WTC11 (cell line): ENCODE measurements around the gene SKP2. TPM values are rescaled to one million over a fixed set of nuclear protein-coding genes. Genes with fewer than 3 reads are reported as not detected.

Experiments
- ATAC-seq: fragments of 200-7000 bp; cut with Tn5 transposase; 2 replicates; pipeline ENCODE4 v1.10.0; 2021; ENCODE audit warnings: mild to moderate bottlenecking, moderate library complexity
- CTCF ChIA-PET: fragments of 300-600 bp; sonication (Branson Sonifier 250); formaldehyde crosslinking; loops from one replicate; lab custom pipeline; 2021; ENCODE audit warnings: antibody characterized with exemption; lab: Charles Lee
- POLR2A ChIA-PET: fragments of 350-600 bp; sonication (Branson Sonifier 250); formaldehyde crosslinking; loops from one replicate; lab custom pipeline; 2021; ENCODE audit warnings: antibody characterized with exemption; lab: Charles Lee
- DNase-seq: peaks from one replicate; pipeline ENCODE4 v3.0.0; 2021; ENCODE audit warnings: low spot score
- H3K27ac Mint-ChIP-seq: 2 replicates; pipeline ENCODE4 v1.8.0; 2021; ENCODE audit warnings: mixed read lengths
- H3K27me3 Mint-ChIP-seq: 2 replicates; pipeline ENCODE4 v1.8.0; 2021; ENCODE audit warnings: low read depth, mild to moderate bottlenecking, moderate library complexity, mixed read lengths
- H3K36me3 Mint-ChIP-seq: 2 replicates; pipeline ENCODE4 v1.8.0; 2021; ENCODE audit warnings: mixed read lengths
- H3K4me1 Mint-ChIP-seq: 2 replicates; pipeline ENCODE4 v1.8.0; 2022; ENCODE audit warnings: mixed read lengths
- H3K4me3 Mint-ChIP-seq: 2 replicates; pipeline ENCODE4 v1.8.0; 2021; ENCODE audit warnings: mild to moderate bottlenecking, moderate library complexity, mixed read lengths
- H3K9me3 Mint-ChIP-seq: 2 replicates; pipeline ENCODE4 v1.8.0; 2021; ENCODE audit warnings: mixed read lengths
- ATF1 ChIP-seq: sonication (generic); formaldehyde crosslinking; IDR thresholded peaks from 2 replicates; pipeline ENCODE4 v1.8.1; 2023; ENCODE audit warnings: mild to moderate bottlenecking, moderate library complexity, missing genetic modification reagents
- CREB1 ChIP-seq: sonication (generic); formaldehyde crosslinking; IDR thresholded peaks from 2 replicates; pipeline ENCODE4 v1.8.0; 2023; ENCODE audit warnings: mild to moderate bottlenecking, missing genetic modification reagents
- ESRRA ChIP-seq: sonication (generic); formaldehyde crosslinking; IDR thresholded peaks from 2 replicates; pipeline ENCODE4 v1.8.1; 2022; ENCODE audit warnings: mild to moderate bottlenecking, missing genetic modification reagents, borderline replicate concordance
- FOXP4 ChIP-seq: sonication (generic); formaldehyde crosslinking; IDR thresholded peaks from 2 replicates; pipeline ENCODE4 v1.8.0; 2022; ENCODE audit warnings: mild to moderate bottlenecking, missing genetic modification reagents
- JUN ChIP-seq: sonication (generic); formaldehyde crosslinking; IDR thresholded peaks from 2 replicates; pipeline ENCODE4 v1.8.0; 2023; ENCODE audit warnings: mild to moderate bottlenecking, missing genetic modification reagents
- KAT7 ChIP-seq: sonication (generic); formaldehyde crosslinking; IDR thresholded peaks from 2 replicates; pipeline ENCODE4 v1.8.1; 2023; ENCODE audit warnings: missing genetic modification reagents, mild to moderate bottlenecking, borderline replicate concordance
- SMAD3 ChIP-seq: sonication (generic); formaldehyde crosslinking; IDR thresholded peaks from 2 replicates; pipeline ENCODE4 v1.8.0; 2022; ENCODE audit warnings: missing genetic modification reagents, mild to moderate bottlenecking, borderline replicate concordance
- SOX15 ChIP-seq: fragments of 250-450 bp; sonication (Bioruptor Pico); IDR thresholded peaks from 2 replicates; pipeline ENCODE4 v1.9.0; 2021; ENCODE audit warnings: mild to moderate bottlenecking
- ZBTB21 ChIP-seq: sonication (generic); formaldehyde crosslinking; IDR thresholded peaks from 2 replicates; pipeline ENCODE4 v1.8.1; 2023; ENCODE audit warnings: mild to moderate bottlenecking, missing genetic modification reagents, borderline replicate concordance
- ZNF671 ChIP-seq: fragments of 250-450 bp; sonication (Bioruptor Pico); IDR thresholded peaks from 2 replicates; pipeline ENCODE4 v1.8.0; 2021; ENCODE audit warnings: mild to moderate bottlenecking
- total RNA-seq: library from RNA; stranded (reverse); gene quantifications from 3 replicates; pipeline ENCODE4 v1.2.3, GENCODE V29; 2021
- TF ChIP-seq, protein P1 (sequence below): sonication (generic); formaldehyde crosslinking; IDR thresholded peaks from 2 replicates; pipeline ENCODE4 v1.8.1; 2023; ENCODE audit warnings: mild to moderate bottlenecking, missing genetic modification reagents, borderline replicate concordance
- TF ChIP-seq, protein P2 (sequence below): sonication (generic); formaldehyde crosslinking; IDR thresholded peaks from 2 replicates; pipeline ENCODE4 v1.8.0; 2022; ENCODE audit warnings: mild to moderate bottlenecking, missing genetic modification reagents
- TF ChIP-seq, protein P3 (sequence below): sonication (generic); formaldehyde crosslinking; IDR thresholded peaks from 2 replicates; pipeline ENCODE4 v1.8.0; 2022; ENCODE audit warnings: mild to moderate bottlenecking, missing genetic modification reagents
- TF ChIP-seq, protein P4 (sequence below): sonication (generic); formaldehyde crosslinking; IDR thresholded peaks from 2 replicates; pipeline ENCODE4 v1.8.1; 2023; ENCODE audit warnings: mild to moderate bottlenecking, missing genetic modification reagents
- TF ChIP-seq, protein P5 (sequence below): sonication (generic); formaldehyde crosslinking; IDR thresholded peaks from 2 replicates; pipeline ENCODE4 v1.8.1; 2023; ENCODE audit warnings: mild to moderate bottlenecking, missing genetic modification reagents

The SKP2 gene
- total RNA-seq, 1 experiment from 2014 or later: 68.0 TPM

DNA sequence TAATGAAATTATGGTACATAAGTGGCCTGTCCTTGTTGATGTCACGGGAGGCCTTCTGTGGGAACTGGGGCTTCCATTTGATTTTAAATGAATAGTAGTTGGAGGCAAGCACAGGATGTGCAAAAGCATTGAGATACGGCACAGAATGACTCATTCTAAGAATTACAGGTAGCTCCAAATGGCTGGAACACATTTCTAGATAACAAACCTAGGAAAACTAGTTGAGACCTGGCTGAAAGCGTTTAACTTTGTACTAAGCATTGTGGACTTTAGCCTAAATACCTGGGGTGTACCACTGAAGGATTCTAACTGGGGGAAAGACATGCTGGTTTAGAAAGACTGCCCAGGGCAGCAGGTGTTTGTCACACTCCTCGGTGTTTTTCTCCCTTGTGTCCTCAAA lies 9.4 kb downstream of the SKP2 start (continued):
- TF ChIP-seq, protein P1, sequence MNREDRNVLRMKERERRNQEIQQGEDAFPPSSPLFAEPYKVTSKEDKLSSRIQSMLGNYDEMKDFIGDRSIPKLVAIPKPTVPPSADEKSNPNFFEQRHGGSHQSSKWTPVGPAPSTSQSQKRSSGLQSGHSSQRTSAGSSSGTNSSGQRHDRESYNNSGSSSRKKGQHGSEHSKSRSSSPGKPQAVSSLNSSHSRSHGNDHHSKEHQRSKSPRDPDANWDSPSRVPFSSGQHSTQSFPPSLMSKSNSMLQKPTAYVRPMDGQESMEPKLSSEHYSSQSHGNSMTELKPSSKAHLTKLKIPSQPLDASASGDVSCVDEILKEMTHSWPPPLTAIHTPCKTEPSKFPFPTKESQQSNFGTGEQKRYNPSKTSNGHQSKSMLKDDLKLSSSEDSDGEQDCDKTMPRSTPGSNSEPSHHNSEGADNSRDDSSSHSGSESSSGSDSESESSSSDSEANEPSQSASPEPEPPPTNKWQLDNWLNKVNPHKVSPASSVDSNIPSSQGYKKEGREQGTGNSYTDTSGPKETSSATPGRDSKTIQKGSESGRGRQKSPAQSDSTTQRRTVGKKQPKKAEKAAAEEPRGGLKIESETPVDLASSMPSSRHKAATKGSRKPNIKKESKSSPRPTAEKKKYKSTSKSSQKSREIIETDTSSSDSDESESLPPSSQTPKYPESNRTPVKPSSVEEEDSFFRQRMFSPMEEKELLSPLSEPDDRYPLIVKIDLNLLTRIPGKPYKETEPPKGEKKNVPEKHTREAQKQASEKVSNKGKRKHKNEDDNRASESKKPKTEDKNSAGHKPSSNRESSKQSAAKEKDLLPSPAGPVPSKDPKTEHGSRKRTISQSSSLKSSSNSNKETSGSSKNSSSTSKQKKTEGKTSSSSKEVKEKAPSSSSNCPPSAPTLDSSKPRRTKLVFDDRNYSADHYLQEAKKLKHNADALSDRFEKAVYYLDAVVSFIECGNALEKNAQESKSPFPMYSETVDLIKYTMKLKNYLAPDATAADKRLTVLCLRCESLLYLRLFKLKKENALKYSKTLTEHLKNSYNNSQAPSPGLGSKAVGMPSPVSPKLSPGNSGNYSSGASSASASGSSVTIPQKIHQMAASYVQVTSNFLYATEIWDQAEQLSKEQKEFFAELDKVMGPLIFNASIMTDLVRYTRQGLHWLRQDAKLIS: no peak
- TF ChIP-seq SOX15 (no peak), FOXP4 (CRISPR knock-in tag) (no peak), ESRRA (CRISPR knock-in tag) (no peak)
- TF ChIP-seq, protein P2, sequence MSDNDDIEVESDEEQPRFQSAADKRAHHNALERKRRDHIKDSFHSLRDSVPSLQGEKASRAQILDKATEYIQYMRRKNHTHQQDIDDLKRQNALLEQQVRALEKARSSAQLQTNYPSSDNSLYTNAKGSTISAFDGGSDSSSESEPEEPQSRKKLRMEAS (CRISPR knock-in tag): no peak
- TF ChIP-seq, protein P3, sequence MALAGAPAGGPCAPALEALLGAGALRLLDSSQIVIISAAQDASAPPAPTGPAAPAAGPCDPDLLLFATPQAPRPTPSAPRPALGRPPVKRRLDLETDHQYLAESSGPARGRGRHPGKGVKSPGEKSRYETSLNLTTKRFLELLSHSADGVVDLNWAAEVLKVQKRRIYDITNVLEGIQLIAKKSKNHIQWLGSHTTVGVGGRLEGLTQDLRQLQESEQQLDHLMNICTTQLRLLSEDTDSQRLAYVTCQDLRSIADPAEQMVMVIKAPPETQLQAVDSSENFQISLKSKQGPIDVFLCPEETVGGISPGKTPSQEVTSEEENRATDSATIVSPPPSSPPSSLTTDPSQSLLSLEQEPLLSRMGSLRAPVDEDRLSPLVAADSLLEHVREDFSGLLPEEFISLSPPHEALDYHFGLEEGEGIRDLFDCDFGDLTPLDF (CRISPR knock-in tag): no peak

- H3K27me3 Mint-ChIP-seq: no peaks in the 10 kb centered on the region
- peaks cover 59% of the 10 kb centered on the region for H3K36me3 Mint-ChIP-seq
- no peaks in the 10 kb centered on the region for H3K9me3 Mint-ChIP-seq
- no peaks in the 10 kb centered on the region for H3K4me1 Mint-ChIP-seq
- TF ChIP-seq KAT7 (CRISPR knock-in tag) (no peak), CREB1 (CRISPR knock-in tag) (no peak), ATF1 (CRISPR knock-in tag) (no peak), ZNF671 (CRISPR knock-in tag) (no peak), JUN (CRISPR knock-in tag) (no peak), SMAD3 (no peak), ZBTB21 (no peak)
- TF ChIP-seq, protein P4, sequence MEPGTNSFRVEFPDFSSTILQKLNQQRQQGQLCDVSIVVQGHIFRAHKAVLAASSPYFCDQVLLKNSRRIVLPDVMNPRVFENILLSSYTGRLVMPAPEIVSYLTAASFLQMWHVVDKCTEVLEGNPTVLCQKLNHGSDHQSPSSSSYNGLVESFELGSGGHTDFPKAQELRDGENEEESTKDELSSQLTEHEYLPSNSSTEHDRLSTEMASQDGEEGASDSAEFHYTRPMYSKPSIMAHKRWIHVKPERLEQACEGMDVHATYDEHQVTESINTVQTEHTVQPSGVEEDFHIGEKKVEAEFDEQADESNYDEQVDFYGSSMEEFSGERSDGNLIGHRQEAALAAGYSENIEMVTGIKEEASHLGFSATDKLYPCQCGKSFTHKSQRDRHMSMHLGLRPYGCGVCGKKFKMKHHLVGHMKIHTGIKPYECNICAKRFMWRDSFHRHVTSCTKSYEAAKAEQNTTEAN (CRISPR knock-in tag): no peak
- TF ChIP-seq, protein P5, sequence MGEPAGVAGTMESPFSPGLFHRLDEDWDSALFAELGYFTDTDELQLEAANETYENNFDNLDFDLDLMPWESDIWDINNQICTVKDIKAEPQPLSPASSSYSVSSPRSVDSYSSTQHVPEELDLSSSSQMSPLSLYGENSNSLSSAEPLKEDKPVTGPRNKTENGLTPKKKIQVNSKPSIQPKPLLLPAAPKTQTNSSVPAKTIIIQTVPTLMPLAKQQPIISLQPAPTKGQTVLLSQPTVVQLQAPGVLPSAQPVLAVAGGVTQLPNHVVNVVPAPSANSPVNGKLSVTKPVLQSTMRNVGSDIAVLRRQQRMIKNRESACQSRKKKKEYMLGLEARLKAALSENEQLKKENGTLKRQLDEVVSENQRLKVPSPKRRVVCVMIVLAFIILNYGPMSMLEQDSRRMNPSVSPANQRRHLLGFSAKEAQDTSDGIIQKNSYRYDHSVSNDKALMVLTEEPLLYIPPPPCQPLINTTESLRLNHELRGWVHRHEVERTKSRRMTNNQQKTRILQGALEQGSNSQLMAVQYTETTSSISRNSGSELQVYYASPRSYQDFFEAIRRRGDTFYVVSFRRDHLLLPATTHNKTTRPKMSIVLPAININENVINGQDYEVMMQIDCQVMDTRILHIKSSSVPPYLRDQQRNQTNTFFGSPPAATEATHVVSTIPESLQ (CRISPR knock-in tag): no peak
- TF ChIP-seq, all 79 proteins: peak for 0
- no peak overlapping the region for H3K4me3 Mint-ChIP-seq
- no peak for DNase-seq
- ChIA-PET POLR2A (no interaction called here), CTCF (no interaction called here)
- ATAC-seq: no peak
- H3K27ac Mint-ChIP-seq: 0 out of 2 replicates have a peak overlapping the region, but pooled peaks have one; percentile 40
Observed at GRCh38 chr5:36162810-36163486, 11.0 kb downstream of the SKP2 start.
